ENCODE measurements around the gene RBM39.
"Not testable (repeated sequence)": the region's sequence is repeated elsewhere in the genome, so short reads cannot be mapped to it uniquely, and the experiment has no call there.

The RBM39 gene

DNA sequence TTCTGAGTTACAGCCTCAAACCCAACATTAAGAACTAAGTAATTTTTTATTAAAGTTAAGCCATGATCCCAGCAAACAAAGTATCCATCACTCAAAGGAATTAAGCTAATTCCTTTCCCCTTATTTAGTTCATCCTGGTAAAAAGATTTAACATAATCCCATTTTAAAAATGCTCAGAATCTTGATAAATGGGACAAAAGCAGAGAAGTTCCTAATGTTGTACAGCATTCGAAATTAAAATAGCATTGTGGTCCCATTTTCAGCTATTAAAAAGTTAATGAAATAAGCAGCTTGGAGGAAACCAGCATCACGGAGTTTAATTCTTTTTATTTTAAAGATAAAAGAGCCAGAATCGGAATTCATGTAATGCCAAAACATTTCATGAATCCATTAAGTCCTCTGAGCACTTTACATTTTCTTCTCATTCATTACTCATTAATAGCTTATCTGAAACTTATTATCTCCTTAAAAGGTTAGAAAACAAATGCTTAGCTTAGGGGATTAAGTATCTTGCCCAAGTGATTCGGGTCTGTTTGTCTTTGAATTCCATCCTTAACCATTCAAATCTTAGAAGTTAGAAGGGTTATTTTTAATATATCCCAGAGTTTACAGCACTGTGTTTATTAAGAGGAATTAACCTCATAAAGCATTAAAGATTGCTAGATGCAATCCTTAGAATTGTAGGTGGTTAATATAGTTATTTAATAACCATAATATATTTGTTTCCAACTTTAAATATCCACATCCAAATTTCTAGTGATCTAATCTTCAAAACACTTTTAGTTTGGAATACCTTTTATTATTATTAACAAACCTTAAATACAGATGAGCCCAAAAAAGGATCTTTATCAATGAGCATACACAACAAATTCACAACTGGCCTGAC is 11.2 kb downstream of the RBM39 start:
- Histone ChIP-seq H3K4me3 (no peak overlapping the region), H3K27ac (no peak overlapping the region)

DNA sequence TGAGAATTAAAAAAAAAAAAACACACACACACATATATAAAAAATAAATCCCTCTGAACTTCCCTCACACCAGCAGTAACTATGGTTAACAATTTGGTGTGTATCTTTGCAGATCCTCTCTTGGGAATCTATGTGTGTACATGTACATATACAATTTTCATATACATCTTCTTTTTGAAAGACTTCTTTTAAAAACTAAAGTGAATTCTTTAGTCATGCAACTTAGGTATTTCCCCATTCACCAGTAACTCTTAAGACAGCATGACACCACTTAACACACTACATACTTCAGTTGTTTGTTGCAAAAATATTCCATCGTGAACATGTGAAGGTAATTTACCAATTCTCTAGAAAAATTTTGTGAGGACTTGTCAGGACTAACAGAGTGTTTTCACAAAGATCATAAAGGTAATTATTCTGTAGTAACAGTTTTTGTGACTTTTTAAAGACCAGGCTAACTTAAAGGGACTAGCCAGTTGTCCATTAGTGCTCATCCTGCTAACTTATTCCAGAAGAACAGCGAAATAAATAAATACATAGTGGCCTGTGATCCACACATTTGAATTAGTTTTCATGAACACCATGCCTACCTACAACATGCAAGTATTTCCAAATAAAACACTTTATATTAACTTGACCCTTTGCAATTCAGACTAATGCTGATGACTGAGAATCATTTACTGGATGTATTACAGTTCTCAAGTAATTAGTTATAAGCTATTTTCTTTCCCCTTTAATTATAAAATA is 12.1 kb downstream of the RBM39 start:
- Histone ChIP-seq H3K4me3 (no peak overlapping the region), H3K27ac (no peak overlapping the region)

DNA sequence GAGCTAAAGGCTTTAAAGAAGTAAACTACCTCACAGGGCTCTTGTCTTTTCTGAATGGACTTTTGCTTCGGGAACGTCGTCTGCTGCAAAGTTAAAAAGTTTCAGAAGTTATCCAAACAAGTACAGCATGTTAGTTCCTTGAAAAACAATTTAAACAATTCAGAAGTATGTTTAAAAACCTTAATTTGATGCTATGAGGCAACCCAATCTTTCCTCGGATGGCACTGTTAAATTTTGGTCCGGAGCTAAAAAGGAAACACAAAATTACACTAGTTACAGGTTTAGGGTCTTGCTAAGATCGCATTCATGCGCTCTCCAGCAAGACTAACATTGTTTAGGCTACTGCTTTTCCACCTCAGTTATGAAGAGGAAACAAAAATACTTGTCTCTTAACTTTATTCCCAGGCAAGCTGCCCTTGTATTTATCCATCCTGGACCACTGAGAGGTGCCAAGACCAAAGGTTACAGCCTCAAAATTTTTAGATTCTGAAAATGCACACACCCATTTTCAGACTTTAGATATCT is 12.7 kb downstream of the RBM39 start:
- no peak overlapping the region for H3K4me3 ChIP-seq
- no peak overlapping the region for H3K27ac ChIP-seq

DNA sequence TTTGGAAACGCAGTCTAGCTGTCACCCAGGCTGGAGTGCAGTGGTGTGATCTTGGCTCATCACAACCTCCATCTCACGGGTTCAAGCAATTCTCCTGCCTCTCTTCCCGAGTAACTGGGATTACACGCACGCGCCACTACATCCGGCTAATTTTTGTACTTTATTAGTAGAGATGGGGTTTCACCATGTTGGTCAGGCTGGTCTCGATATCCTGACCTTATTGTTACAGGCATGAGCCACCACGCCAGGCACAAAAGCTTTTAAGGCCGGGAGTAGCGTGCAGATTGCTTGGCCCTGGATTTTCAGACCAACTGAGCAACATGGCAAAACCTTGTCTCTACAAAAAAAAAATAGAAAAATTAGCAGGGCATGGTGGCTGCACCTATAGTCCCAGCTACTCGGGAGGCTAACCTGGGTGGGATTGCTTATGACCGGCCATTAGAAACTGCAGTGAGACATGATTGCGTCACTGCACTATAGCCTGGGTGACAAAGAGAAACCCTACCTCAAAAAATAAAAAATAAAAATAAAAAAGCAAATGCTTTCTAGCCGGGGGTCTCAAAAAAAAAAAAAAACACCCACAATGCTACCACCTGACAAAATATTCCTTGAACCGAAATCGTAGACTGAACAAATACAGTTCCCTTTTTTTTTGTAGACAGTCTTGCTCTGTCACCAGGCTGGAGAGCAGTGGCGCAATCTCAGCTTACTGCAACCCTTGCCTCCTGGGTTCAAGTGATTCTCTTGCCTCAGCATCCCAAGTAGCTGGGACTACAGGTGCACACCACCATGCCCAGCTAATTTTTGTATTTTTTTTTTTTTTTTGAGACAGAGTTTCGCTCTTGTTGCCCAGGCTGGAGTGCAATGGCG is 15.0 kb downstream of the RBM39 start:
- Histone ChIP-seq H3K27ac (no peak overlapping the region), H3K4me3 (no peak overlapping the region)

DNA sequence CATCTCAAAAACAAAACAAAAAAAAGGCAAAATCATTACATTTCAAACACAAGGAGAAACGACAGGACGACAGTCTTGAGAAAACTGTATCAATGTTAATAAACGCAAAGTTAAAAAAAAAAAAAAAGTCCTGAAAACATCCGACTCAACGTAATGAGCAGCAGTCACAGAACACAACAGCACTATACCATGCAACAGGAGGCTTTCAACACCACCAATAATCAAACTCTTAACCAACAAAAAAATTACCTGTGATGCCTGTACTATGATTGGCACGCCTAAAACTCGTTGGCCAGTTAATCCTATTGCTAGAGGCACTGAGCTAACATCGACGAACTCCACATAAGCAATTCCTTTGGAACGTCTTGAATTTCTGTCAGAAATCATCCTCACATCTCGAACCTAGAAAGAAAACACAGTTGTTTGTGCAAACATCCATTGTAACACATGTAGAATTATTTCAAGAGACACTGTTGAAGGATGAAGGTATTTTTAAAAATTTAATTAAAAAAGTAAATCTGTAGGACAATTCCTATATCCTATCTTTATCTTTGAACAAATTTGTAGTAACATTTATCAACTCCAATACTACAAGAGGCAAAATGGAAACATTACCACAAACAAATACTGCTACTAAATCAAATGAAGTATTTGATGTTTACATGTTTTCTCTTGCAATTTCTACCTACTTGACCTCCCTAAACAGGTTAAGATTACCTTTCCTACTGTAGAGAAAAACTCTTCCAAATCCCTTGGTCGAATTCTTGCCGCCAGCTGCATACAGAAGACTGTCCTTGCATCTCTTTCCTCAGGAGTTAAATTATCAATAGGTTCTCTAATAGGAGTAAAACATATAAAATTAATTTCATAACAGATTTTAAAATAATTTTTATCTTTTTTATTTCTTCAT is 17.5 kb downstream of the RBM39 start:
- no peak overlapping the region for H3K27ac ChIP-seq

DNA sequence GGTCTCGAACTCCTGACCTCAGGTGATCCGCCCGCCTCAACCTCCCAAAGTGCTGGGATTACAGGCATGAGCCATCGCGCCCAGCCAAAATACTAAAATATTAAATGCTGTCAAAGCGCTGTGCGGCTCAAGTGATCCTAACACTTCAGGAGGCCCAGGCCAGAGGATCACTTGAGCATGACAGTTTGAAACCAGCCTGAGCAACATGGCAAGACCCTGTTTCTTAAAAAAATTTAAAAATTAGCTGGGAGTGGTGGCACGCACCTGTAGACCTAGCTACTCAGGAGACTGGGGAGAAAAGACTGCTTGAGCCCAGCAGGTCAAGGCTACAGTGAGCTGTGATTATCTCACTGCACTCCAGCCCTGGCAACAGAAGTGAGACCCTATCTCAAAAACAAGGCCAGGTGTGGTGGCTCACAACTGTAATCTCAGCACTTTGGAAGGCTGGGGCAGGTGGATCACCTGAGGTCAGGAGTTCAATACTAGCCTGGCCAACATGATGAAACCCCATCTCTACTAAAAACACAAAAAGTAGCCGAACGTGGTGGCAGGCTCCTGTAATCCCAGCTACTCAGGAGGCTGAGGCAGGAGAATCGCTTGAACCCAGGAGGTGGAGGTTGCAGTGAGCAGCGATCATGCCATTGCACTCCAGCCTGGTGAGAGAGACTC is 18.3 kb downstream of the RBM39 start:
- not testable (repeated sequence) for H3K27ac ChIP-seq, H3K4me3 ChIP-seq

More for the DNA sequence above, 17.5 kb downstream of the RBM39 start:
- no peak overlapping the region for H3K4me3 ChIP-seq

DNA sequence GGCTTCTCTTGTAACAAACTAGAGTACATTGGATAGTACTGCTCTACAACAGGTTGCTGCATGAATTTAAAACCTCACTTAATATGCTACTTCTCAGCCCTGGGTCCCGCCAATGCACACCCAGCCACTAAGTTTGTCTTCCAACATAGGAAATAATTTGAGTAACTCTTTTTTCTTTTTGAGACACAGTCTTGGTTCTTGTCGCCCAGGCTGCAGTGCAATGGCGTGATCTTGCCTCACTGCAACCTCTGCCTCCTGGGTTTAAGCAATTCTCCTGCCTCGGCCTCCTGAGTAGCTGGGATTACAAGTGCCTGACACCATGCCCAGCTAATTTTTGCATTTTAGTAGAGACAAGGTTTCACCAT is 18.8 kb downstream of the RBM39 start:
- not testable (repeated sequence) for H3K27ac ChIP-seq, H3K4me3 ChIP-seq

DNA sequence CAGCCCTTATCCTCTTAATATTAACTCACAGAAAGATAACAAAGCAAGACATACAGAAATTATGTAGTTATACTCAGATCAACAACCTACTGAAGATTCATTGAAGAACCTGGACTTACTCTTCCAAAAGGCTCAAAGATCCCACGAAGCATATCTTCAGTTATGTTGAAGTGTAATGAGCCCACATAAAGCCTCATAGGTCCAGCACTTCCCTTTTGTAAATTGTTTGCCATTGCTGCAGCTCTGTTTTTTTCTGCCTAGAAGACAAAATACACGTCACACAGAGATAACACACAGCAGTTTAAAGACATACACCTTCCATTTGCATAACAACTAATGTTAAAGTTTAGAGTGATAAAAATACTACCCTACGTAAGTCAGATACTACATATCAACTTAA is 20.4 kb downstream of the RBM39 start:
- Histone ChIP-seq H3K4me3 (no peak overlapping the region), H3K27ac (no peak overlapping the region)

DNA sequence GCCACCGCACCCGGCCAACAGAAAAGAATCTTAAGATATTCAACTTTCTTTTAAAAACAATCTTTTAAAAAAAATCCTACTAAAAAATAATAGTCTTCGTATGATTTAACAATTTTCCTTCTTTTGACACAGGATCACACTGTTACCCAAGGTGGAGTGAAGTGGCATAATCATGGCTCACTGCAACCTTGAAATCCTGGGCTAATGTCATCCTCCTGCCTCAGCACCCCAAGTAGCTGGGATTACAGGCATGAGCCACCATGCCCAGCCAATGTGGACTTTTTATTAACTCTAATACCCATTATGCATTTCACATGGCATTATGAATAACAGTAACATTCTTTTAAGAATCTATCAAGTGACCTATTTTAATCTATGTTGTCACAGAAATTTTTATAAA is 20.8 kb downstream of the RBM39 start:
- H3K4me3 ChIP-seq = no peak overlapping the region
- no peak overlapping the region for H3K27ac ChIP-seq

DNA sequence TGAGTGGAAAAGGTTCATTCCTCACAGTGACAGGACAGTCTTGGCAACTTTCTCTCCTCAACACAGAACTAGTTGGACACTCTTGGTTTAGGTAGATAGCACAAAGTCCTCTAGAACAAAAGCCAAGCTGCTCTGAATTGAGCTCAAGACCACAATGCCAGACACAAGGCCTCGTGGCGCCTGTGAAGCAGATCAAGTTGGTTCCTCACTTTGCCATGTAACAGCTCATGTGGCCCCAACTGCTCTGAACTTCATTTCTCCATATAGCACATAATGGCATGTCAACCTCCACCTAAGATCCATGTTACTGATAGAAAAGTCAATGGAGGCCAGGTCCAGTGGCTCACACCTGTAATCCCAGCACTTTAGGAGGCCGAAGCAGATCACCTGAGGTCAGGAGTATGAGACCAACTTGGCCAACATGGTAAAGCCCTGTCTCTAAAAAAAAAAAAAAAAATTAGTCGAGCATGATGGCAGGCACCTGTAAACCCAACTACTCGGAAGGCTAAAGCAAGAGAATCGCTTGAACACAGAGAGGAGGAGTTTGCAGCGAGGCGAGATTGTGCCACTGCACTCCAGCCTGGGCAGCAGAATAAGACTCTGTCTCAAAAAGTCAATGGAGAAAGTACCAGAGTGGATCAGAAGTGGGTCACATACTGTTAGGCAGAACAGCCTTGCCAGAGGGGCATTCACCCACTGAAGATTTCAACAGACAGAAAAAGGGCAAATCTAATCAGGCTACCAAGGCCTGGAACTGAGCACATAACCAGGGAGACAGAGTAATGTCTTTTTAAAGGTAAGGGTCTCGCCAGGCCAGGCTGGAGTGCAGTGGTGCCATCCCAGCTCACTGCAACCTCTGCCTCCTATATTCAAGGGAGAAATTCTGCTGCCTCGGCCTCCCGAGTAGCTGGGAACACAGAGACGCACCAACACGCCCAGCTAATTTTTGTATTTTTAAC is 21.6 kb downstream of the RBM39 start:
- no peak overlapping the region for H3K4me3 ChIP-seq
- H3K27ac ChIP-seq = no peak overlapping the region

DNA sequence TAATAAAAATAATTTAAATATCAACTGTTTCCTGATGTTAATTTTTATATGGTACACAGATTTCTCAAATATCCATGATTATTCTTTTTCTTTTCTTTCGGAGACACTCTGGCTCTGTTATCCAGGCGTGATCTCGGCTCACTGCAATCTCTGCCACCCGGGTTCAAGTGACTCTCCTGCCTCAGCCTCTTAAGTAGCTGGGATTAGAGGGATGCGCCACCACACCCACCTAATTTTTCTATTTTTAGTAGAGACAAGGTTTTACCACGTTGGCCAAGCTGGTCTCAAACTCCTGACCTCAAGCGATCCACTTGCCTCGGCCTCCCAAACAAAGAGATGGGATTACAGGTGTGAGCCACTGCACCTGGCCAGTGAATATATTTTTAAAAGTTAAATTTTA is 22.3 kb downstream of the RBM39 start:
- H3K4me3 ChIP-seq = no peak overlapping the region
- H3K27ac ChIP-seq = no peak overlapping the region

DNA sequence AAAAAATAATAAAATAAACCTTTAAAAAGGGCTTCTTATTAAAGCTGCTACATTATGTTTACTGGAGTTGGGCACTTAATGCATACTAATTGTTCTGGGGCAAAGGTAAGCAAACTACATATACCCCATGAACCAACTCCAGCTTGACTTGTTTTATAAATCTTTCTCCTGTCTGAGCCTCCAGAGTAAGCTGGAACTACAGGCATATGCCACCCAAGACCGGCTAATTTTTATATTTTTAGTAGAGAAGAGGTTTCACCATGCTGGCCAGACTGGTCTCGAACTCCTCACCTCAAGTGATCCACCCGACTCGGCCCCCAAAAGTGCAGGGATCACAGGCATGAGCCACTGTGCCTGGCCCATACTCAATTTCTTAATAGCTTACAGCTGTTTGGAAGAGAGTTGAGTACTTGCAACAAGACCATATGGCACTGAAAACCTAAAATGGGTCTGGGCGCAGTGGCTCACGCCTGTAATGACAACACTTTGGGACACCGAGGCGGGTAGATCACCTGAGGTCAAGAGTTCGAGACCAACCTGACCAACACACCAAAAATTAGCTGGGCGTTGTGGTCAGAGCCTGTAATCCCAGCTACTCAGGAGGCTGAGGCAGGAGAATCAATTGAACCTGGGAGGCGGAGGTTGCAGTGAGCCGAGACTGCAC is 23.0 kb downstream of the RBM39 start:
- Histone ChIP-seq H3K4me3 (no peak overlapping the region), H3K27ac (no peak overlapping the region)

DNA sequence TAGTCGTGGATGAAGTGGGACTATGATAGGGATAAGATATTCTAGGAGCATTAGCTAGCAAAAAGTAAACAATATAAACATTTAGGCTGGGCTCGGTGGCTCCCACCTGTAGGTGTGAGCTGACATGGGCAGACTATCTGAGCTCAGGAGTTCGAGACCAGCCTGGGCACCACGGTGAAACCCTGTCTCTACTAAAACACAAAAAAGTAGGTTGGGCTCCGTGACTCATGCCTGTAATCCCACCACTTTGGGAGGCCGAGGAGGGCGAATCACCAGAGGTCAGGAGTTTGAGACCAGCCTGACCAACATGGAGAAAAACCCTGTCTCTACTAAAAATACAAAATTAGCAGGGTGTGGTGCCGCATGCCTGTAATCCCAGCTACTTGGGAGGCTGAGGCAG is 23.7 kb downstream of the RBM39 start:
- H3K27ac ChIP-seq, H3K4me3 ChIP-seq: not testable (repeated sequence)

DNA sequence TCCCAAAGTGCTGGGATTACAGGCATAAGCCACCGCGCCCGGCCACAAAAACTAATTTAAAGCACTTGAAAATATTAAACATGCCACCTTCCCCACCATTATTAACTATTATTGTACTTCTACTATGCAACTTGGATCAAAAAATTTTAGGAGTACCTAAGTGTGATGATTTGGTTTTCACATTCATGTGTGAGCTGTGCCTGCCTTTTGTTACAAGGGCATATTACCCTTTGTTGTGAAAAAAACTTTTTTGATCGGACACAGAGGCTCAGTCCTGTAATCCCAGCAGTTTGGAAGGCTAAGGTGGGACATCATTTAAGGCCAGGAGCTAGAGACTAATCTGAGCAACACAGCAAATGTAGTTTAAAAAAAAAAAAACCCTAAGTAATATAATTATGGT is 25.7 kb downstream of the RBM39 start:
- Histone ChIP-seq H3K27ac (no peak overlapping the region), H3K4me3 (no peak overlapping the region)

DNA sequence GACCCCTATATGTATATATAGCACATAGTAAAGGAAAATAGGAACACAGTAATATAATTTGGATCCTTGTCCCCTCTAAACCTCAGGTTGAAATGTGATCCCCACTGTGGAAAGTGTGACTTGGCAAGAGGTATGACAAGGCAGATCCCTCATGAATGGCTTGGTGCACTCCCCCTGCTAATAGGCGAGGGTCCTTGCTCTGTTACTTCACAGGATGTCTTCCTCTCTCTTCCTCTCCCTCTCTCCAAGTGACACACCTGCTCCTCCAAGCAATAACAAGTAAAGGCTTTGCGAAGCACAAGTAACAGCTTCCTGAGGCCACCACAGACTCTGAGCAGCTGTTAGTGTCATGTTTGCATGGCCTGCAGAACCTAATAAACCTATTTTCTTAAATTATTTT is 26.4 kb downstream of the RBM39 start:
- H3K4me3 ChIP-seq = no peak overlapping the region
- no peak overlapping the region for H3K27ac ChIP-seq

DNA sequence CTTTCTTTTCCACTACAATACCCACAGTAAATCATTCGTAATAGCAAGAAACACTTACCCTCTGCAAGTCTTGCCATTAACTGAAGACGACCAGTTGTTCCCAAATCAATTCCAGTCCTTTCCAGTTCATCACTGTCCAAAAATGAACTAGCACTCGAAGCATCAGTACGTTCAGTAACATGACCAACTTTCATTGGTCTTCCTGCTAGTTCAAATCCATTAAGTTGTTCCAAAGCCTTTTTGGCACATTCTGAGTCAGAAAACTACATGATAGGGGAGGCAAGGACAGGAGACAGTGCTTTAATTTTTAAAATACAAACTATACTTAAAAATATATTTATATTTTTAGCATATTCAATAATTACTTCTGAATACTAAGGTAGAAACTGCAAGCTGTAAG is 27.9 kb downstream of the RBM39 start:
- no peak overlapping the region for H3K27ac ChIP-seq
- H3K4me3 ChIP-seq = no peak overlapping the region

DNA sequence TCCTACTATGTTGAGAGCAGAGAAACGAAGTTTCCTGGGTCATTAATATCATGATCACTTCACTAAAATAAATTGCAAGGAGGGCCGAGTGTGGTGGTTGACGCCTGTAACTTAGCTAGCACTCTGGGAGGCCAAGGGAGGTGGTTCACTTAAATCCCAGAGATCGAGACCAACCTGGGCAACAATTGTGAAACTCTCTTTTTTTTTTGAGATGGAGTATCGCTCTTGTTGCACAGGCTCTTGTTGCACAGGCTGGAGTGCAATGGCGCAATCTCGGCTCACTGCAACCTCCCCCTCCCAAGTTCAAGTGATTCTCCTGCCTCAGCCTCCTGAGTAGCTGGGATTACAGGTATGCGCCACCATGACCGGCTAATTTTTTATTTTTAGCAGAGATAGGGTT is 28.9 kb downstream of the RBM39 start:
- H3K27ac ChIP-seq, H3K4me3 ChIP-seq: not testable (repeated sequence)

Data from skin epidermis (tissue), 12 donors.